NOMO-1 treated with DMSO at 0.1 percent for 48 hours (cell line): ENCODE results near the gene PCDHB10.

ENCODE experiments used
- DNase-seq: peaks from one replicate; lab custom pipeline; 2025; ENCODE audit not compliant: unreplicated experiment; lab: John Stamatoyannopoulos, UW

Gene PCDHB10

GRCh38 chr5:141236516-141237313, 44.6 kb downstream of the PCDHB10 start:
- DNase-seq = no peak

GRCh38 chr5:141241496-141241895, 49.3 kb downstream of the PCDHB10 start:
- DNase-seq = no peak
